WTC11 (cell line): ENCODE results near the gene TMEM80.
"Not testable (repeated sequence)": the region's sequence is repeated elsewhere in the genome, so short reads cannot be mapped to it uniquely, and the experiment has no call there.

ENCODE experiments used
- NR3C1 ChIP-seq: sonication (generic); formaldehyde crosslinking; conservative IDR thresholded peaks from 2 replicates; pipeline ENCODE4 v1.8.1; 2023; ENCODE audit warnings: low read depth, mild to moderate bottlenecking, missing genetic modification reagents
- TF ChIP-seq, protein P1 (sequence below): sonication (generic); formaldehyde crosslinking; IDR thresholded peaks from 2 replicates; pipeline ENCODE4 v1.8.1; 2023; ENCODE audit warnings: mild to moderate bottlenecking, missing genetic modification reagents, borderline replicate concordance
- TF ChIP-seq, protein P2 (sequence below): fragments of 200-600 bp; IDR thresholded peaks from 2 replicates; pipeline ENCODE4 v1.8.0; 2022; ENCODE audit warnings: antibody characterized with exemption
- TF ChIP-seq, protein P3 (sequence below): sonication (generic); formaldehyde crosslinking; IDR thresholded peaks from 2 replicates; pipeline ENCODE4 v1.8.0; 2022; ENCODE audit warnings: mild to moderate bottlenecking, missing genetic modification reagents

DNA sequence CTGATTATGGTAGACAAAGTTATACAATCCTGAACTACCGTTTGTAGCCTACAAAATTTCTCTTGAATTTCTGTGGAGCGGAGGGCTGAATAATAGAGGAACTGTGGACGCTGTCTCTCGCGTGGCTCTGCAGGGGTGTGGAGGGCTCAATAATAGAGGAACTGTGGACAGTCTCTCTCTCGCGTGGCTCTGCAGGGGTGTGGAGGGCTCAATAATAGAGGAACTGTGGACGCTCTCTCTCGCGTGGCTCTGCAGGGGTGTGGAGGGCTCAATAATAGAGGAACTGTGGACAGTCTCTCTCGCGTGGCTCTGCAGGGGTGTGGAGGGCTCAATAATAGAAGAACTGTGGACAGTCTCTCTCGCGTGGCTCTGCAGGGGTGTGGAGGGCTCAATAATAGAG, 42.5 kb upstream of the TMEM80 start:
- TF ChIP-seq, protein P1, sequence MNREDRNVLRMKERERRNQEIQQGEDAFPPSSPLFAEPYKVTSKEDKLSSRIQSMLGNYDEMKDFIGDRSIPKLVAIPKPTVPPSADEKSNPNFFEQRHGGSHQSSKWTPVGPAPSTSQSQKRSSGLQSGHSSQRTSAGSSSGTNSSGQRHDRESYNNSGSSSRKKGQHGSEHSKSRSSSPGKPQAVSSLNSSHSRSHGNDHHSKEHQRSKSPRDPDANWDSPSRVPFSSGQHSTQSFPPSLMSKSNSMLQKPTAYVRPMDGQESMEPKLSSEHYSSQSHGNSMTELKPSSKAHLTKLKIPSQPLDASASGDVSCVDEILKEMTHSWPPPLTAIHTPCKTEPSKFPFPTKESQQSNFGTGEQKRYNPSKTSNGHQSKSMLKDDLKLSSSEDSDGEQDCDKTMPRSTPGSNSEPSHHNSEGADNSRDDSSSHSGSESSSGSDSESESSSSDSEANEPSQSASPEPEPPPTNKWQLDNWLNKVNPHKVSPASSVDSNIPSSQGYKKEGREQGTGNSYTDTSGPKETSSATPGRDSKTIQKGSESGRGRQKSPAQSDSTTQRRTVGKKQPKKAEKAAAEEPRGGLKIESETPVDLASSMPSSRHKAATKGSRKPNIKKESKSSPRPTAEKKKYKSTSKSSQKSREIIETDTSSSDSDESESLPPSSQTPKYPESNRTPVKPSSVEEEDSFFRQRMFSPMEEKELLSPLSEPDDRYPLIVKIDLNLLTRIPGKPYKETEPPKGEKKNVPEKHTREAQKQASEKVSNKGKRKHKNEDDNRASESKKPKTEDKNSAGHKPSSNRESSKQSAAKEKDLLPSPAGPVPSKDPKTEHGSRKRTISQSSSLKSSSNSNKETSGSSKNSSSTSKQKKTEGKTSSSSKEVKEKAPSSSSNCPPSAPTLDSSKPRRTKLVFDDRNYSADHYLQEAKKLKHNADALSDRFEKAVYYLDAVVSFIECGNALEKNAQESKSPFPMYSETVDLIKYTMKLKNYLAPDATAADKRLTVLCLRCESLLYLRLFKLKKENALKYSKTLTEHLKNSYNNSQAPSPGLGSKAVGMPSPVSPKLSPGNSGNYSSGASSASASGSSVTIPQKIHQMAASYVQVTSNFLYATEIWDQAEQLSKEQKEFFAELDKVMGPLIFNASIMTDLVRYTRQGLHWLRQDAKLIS, result not testable (repeated sequence)
- TF ChIP-seq, protein P2, sequence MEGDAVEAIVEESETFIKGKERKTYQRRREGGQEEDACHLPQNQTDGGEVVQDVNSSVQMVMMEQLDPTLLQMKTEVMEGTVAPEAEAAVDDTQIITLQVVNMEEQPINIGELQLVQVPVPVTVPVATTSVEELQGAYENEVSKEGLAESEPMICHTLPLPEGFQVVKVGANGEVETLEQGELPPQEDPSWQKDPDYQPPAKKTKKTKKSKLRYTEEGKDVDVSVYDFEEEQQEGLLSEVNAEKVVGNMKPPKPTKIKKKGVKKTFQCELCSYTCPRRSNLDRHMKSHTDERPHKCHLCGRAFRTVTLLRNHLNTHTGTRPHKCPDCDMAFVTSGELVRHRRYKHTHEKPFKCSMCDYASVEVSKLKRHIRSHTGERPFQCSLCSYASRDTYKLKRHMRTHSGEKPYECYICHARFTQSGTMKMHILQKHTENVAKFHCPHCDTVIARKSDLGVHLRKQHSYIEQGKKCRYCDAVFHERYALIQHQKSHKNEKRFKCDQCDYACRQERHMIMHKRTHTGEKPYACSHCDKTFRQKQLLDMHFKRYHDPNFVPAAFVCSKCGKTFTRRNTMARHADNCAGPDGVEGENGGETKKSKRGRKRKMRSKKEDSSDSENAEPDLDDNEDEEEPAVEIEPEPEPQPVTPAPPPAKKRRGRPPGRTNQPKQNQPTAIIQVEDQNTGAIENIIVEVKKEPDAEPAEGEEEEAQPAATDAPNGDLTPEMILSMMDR, result not testable (repeated sequence)
- not testable (repeated sequence) for TF ChIP-seq NR3C1 (CRISPR knock-in tag)
- TF ChIP-seq, protein P3, sequence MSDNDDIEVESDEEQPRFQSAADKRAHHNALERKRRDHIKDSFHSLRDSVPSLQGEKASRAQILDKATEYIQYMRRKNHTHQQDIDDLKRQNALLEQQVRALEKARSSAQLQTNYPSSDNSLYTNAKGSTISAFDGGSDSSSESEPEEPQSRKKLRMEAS (CRISPR knock-in tag), result not testable (repeated sequence)
